ENCODE measurements around the gene ARHGAP31.

ARHGAP31 gene

DNA sequence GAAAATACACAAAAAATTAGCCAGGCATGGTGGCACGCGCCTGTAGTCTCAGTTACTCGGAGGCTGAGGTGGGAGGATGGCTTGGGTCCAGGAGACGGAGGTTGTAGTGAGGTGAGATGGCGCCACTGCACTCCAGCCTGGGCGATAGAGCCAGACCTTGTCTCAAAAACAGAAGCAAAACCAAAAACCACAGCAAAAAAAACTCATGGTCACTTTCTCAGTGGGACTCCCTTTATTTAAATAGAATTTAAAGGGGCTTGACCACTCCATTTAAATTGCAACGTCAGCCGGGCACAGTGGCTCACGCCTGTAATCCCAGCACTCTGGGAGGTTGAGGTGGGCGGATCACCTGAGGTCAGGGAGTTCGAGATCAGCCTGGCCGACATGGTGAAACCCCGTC, 32.8 kb downstream of the ARHGAP31 start:
- Histone ChIP-seq H3K4me3 (ENCODE audit: low read depth, low read length) (no peak overlapping the region), H3K9me3 (ENCODE audit: control insufficient read depth, low read length) (no peaks in the 10 kb centered on the region), H3K79me2 (no peaks in the 10 kb centered on the region), H2AFZ (no peak overlapping the region), H3K36me3 (ENCODE audit: control insufficient read depth, insufficient read depth, low read length) (no peaks in the 10 kb centered on the region), H3K4me2 (ENCODE audit: low read length) (no peak overlapping the region), H3K9ac (no peak overlapping the region), H3K4me1 (no peaks in the 10 kb centered on the region), H3K27ac (no peak overlapping the region), H3K27me3 (ENCODE audit: control insufficient read depth, insufficient read depth, low read length) (no peaks in the 10 kb centered on the region)
- TF ChIP-seq, protein P1, sequence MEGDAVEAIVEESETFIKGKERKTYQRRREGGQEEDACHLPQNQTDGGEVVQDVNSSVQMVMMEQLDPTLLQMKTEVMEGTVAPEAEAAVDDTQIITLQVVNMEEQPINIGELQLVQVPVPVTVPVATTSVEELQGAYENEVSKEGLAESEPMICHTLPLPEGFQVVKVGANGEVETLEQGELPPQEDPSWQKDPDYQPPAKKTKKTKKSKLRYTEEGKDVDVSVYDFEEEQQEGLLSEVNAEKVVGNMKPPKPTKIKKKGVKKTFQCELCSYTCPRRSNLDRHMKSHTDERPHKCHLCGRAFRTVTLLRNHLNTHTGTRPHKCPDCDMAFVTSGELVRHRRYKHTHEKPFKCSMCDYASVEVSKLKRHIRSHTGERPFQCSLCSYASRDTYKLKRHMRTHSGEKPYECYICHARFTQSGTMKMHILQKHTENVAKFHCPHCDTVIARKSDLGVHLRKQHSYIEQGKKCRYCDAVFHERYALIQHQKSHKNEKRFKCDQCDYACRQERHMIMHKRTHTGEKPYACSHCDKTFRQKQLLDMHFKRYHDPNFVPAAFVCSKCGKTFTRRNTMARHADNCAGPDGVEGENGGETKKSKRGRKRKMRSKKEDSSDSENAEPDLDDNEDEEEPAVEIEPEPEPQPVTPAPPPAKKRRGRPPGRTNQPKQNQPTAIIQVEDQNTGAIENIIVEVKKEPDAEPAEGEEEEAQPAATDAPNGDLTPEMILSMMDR (IDR thresholded peaks at IDR 0.05): no peak

DNA sequence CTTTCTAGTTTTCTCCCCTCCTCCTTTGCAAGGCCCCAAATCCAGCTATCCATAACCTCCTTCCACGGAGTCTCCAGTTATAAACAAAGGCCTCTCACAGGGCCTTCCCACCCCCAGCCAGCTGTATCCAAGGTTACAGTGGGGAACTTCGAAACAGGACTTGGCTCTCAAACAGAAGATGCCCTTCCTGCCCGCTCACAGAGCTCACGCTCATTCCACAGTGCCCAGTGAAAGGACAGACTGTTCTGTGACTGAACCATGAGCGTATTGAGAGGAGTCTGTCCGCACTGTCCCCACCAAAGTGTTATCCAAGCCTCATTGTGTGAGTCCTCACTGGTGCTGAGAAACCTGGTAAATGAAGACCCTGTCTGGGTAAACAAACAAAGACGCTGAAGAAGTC, 35.4 kb downstream of the ARHGAP31 start:
- Histone ChIP-seq H3K36me3 (ENCODE audit: control insufficient read depth, insufficient read depth, low read length) (no peaks in the 10 kb centered on the region), H3K4me1 (no peaks in the 10 kb centered on the region), H3K9ac (no peak overlapping the region), H2AFZ (no peak overlapping the region), H3K27me3 (ENCODE audit: control insufficient read depth, insufficient read depth, low read length) (no peaks in the 10 kb centered on the region), H3K79me2 (no peaks in the 10 kb centered on the region), H3K4me3 (ENCODE audit: low read depth, low read length) (no peak overlapping the region), H3K27ac (no peak overlapping the region), H3K9me3 (ENCODE audit: control insufficient read depth, low read length) (no peaks in the 10 kb centered on the region), H3K4me2 (ENCODE audit: low read length) (no peak overlapping the region)
- TF ChIP-seq, protein P1 (IDR thresholded peaks at IDR 0.05): no peak

DNA sequence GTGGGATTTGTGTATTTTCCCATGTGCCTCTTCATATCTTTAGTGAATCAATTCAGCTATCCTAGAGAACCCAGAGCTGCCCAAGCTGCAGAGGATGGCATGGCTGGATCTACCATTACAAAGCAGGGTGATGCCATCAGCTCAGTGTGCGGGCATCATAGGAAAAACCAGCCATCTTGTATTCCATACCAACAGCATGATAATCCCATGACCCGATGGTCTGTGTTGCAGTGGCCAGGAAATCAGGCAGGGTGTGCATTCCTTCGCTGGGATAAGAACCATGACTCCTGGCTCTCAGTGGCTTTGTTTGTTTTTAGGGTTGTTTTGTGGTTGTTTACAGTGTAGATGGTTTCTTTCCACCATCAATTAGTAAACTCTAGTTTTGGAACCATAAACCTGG, 36.0 kb downstream of the ARHGAP31 start:
- H3K4me1 ChIP-seq: no peaks in the 10 kb centered on the region
- no peak overlapping the region for H3K9ac ChIP-seq
- no peaks in the 10 kb centered on the region for H3K36me3 ChIP-seq (ENCODE audit: control insufficient read depth, insufficient read depth, low read length)
- no peaks in the 10 kb centered on the region for H3K9me3 ChIP-seq (ENCODE audit: control insufficient read depth, low read length)
- H3K27ac ChIP-seq: no peak overlapping the region
- no peaks in the 10 kb centered on the region for H3K79me2 ChIP-seq
- H3K4me2 ChIP-seq (ENCODE audit: low read length): no peak overlapping the region
- no peak overlapping the region for H3K4me3 ChIP-seq (ENCODE audit: low read depth, low read length)
- no peak overlapping the region for H2AFZ ChIP-seq
- H3K27me3 ChIP-seq (ENCODE audit: control insufficient read depth, insufficient read depth, low read length): no peaks in the 10 kb centered on the region
- TF ChIP-seq, protein P1 (IDR thresholded peaks at IDR 0.05): no peak

DNA sequence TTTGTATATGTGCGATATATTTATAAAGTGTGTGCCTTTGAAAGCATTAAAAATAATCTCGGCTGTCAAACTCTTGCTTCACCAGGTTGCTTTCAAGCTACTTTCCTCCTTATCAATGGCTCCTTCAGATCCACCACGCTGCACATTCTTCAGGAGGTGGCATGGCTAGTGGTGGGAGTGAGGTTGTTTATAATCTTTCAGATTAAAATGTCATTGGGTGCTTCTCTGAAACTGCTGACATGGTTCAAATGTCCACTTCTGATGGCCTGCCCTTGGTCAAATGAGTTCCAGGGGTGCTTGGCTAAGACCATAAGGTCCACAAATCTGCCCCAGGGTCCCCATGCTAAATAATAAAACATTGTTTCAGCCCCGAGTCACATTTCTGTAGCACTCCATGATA, 36.7 kb downstream of the ARHGAP31 start:
- Histone ChIP-seq H3K9me3 (ENCODE audit: control insufficient read depth, low read length) (no peaks in the 10 kb centered on the region), H3K4me2 (ENCODE audit: low read length) (no peak overlapping the region), H3K4me1 (no peaks in the 10 kb centered on the region), H2AFZ (no peak overlapping the region), H3K27ac (no peak overlapping the region), H3K4me3 (ENCODE audit: low read depth, low read length) (no peak overlapping the region), H3K79me2 (no peaks in the 10 kb centered on the region), H3K27me3 (ENCODE audit: control insufficient read depth, insufficient read depth, low read length) (no peaks in the 10 kb centered on the region), H3K9ac (no peak overlapping the region), H3K36me3 (ENCODE audit: control insufficient read depth, insufficient read depth, low read length) (no peaks in the 10 kb centered on the region)
- TF ChIP-seq, protein P1 (IDR thresholded peaks at IDR 0.05): no peak

DNA sequence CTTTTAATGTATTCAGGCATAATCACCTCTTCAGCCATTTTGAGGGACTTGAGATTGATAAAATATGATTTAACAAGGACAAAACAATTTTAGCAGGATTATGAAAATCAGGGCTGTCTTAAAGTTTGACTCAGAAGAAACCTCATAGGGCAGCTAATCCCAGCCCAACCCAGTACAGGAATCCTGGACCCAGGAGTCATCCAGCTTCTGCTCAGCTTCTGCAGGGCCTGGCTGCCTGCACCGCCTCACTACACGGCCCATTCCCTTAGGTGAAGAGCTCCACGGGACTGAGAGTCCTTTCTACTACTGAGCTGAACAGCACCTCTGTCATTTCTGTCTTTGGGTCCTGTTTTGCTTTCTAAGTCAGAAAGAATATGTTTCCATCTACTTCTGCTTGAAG, 37.5 kb downstream of the ARHGAP31 start:
- H3K9ac ChIP-seq: no peak overlapping the region
- H3K27me3 ChIP-seq (ENCODE audit: control insufficient read depth, insufficient read depth, low read length): no peaks in the 10 kb centered on the region
- no peak overlapping the region for H3K4me3 ChIP-seq (ENCODE audit: low read depth, low read length)
- no peaks in the 10 kb centered on the region for H3K9me3 ChIP-seq (ENCODE audit: control insufficient read depth, low read length)
- no peak overlapping the region for H2AFZ ChIP-seq
- no peak overlapping the region for H3K27ac ChIP-seq
- H3K4me2 ChIP-seq (ENCODE audit: low read length): no peak overlapping the region
- H3K4me1 ChIP-seq: no peaks in the 10 kb centered on the region
- no peaks in the 10 kb centered on the region for H3K36me3 ChIP-seq (ENCODE audit: control insufficient read depth, insufficient read depth, low read length)
- no peaks in the 10 kb centered on the region for H3K79me2 ChIP-seq
- TF ChIP-seq, protein P1 (IDR thresholded peaks at IDR 0.05): no peak

All from parathyroid adenoma (tissue), 2 donors.